GM21515 (cell line): Measurements from ENCODE around the gene CTDSPL.

Experiments
- ATAC-seq: cut with Tn5 transposase; IDR thresholded peaks from one replicate; pipeline ENCODE4 v1.9.1; 2021; ENCODE audit not compliant: unreplicated experiment

CTDSPL gene

DNA sequence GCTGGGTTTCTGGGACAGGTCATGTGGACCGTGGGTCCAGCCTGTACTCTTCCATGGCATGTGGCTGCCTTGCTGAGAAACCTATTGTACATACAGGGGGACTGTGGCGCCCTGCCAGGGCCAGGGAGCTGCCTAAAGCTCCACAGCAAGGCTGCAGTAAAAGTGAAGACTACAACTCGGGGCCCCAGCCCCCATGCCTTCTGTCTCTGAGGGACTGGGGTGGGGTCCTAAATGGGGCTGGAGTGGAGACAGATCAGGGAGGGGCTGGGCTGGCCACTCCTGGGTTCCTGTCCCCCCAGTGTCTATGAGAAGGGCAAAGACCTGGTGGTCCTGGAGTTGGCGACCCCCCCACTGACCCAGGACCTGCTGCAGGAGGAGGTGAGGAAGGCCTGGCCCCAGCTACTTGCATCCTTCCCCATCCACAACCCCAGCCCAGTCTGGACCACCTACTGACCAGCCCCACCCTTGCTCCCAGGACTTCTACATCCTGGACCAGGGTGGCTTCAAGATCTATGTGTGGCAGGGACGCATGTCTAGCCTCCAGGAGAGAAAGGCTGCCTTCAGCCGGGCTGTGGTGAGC is 136.2 kb downstream of the CTDSPL start:
- no peak for ATAC-seq

GRCh38 chr3:37999836-38000235 is 138.2 kb downstream of the CTDSPL start:
- no peak for ATAC-seq

DNA sequence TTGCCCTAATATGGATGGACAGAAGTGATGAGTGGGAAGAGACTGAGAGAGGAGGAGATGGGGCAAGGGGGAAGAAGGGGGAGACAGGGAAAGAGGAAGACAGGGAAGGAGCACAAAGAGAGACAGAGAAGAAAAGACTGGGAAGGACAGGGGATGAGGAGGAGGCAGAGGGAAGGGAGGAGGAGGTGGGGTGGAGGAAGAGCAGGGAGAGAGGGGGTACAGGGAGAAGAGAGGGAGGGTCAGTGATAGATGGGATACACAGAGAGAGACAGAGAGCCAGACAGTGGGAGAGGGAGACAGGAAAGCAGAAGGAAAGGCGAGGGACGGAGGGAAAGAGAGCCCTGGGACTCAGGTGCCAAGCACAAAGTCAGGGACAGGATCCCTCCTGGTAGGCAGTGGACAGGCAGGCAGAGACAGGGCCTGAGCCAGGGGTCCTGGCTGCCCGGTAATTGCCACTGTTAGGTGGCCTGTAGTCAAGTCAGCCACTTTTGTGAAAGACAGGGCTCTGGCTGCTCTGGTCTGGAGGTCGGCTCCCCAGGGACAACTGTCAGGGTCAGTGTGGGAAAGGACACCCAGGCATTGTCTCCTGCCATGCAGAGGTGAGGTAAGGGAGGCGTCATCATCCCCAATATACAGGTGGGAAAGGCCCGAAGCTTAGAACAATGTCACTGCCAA is 138.7 kb downstream of the CTDSPL start:
- ATAC-seq, result no peak

DNA sequence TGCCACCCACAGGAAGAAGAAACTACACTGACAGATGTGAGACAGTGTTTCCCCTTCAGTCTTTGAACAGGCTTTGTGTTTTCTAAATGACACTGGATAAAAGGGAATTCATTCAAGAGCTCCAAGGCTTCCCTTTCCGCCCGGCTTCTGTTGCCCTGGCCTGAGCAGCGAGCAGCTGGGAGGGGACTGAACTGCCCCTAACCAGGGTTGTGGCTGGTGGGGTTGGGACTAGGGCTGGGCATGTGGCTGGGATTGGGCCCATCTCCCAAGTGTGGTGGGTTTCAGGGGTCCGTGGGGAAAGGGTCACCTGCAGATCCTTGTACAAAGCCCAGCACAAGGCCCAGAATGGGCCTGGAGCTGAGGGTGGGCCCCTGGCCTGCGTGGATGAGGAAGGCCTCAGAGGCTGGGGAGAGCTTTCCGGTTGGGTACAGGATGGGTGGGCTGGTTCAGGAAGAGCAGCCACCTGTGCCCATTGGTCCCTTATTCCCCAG is 139.3 kb downstream of the CTDSPL start:
- no peak for ATAC-seq

GRCh38 chr3:38001456-38002081 is 139.9 kb downstream of the CTDSPL start:
- ATAC-seq, result no peak

DNA sequence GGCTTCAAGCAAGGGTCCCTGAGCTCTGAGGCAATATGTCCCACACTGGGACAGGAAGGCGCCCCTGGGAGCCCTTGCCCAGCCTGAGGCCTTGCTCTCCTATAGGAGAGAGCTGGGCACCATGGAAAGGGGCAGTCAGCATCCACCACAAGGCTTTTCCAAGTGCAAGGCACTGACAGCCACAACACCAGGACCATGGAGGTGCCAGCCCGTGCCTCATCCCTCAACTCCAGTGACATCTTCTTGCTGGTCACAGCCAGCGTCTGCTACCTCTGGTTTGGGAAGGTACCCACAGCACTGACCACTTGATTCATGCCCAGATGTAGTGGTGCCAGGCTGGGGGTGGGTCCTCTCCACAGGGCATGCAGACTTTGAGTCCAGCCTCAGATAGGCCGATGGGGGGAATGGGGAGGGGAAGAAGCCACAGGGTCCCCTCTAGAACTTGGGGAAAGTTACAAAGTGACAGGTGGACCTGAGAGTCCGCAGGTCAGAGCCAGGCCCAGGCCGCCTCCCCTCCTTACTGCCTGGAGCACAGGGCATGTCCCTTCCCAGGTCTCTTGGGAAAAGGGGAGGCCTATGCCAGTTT is 140.7 kb downstream of the CTDSPL start:
- no peak for ATAC-seq

- ATAC-seq, result no peak
Measured at GRCh38 chr3:38002940-38003339, 141.3 kb downstream of the CTDSPL start.

GRCh38 chr3:38003371-38003816 is 141.7 kb downstream of the CTDSPL start:
- peak; percentile 33 for ATAC-seq

GRCh38 chr3:38003817-38004414 is 142.2 kb downstream of the CTDSPL start:
- ATAC-seq, result no peak

DNA sequence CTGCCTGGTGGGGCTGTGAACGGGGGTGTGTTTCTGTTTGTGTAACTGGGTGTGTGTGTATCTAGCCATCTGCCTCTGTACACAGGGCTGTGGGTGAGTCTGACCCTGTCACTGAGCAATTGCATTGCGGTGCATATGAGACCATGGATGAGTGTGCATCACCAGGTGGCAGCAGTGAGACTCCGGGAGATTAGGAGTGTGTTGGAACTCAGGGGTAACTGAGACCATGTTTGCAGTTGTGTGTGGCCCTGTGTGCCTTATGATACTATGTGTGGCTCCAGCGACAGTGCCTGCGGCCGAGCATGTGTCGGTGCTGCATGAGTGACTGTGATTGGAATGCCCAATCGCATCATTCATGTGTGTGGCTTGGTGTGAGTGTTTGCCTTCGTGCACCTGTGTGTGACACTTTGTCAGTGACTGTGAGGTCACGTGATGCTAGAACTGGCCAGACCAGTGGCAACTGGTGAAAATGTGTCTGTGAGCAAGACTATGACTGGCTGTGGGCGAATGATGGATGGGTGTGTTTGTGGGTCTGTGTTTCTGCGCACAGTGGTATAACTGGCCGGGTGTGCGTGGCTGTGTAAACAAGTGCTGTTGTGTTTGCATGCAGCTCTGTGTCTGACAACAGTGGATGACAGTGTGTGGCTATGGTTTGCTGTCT is 142.9 kb downstream of the CTDSPL start:
- ATAC-seq, result peak; percentile 50

- no peak for ATAC-seq
Measured at GRCh38 chr3:38005076-38006020, 143.7 kb downstream of the CTDSPL start.

DNA sequence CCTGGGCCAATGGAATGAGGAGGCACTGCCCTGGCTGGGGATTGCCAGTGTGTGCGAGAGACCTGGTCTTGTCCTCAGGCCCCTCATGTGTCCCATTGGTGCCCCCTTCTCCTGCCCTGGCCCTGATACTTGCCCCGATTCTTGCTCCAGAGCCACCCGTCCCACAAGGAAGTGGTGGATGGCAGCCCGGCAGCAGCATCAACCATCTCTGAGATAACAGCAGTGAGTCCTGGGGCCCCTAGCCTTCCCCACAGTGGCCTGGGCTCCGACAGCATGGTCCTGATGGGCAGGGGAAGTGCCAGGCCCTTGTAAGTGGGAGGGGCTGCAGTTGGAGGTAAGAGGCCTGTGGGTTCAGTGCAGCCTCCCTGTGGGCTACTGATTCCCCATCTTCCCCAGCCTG is 144.4 kb downstream of the CTDSPL start:
- no peak for ATAC-seq

GRCh38 chr3:38006445-38006995 is 144.8 kb downstream of the CTDSPL start:
- no peak for ATAC-seq

DNA sequence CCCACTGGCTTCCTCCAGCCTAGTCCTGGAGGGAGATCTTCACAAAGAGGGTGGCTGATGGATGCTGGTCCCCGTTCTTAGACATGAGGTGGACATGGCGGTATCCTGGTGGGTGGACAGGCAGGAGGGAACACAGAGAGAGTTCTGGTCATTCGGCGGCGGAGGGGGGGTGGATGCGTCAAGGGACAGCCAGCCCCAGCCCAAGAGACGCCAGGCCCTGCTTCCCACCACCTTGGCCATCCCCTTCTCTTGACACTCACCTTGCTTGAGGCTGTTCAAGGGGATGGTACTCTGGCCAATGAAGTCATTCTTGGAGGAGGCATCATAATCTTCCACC is 146.0 kb downstream of the CTDSPL start:
- ATAC-seq, result no peak

GRCh38 chr3:38008191-38008701 is 146.6 kb downstream of the CTDSPL start:
- no peak for ATAC-seq

- no peak for ATAC-seq
Measured at GRCh38 chr3:38008971-38009580, 147.4 kb downstream of the CTDSPL start.

DNA sequence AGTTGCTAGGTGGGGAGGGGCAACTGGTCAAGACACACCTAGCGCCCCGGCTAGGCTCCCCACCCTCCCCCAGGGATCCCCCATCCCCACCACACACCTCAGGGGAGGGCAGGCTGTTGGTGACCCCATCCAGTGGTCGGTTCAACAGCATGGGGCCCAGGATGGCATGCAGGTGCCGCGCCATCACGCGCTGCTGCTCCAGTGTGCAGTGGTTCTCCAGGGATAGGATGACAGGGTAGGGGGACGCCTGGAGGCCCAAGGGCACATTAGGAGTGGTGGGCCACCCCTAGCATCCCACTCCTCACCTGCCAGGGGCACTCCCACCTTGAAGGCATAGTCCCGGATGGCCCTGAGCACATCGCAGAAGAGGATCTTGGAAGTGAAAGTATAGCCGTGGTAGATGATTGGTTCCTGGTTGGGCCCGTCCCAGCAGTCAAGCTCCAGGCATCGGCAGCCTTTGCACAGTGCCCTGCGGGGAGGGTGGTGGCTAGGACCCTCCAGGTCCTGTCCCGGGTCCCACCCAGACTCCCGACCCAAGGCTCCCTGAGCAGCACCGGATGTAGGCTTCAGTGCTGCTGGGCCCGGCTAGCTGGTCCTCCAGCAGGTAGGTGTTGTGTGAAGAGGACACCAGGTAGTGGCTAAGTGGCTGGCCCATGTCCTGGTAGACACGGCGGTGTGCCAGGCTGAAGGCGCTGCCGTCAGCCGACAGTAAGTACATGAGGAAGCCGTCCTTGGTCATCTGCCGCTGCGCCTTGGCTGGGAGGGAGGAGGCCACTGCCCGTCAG is 148.3 kb downstream of the CTDSPL start:
- ATAC-seq, result no peak

GRCh38 chr3:38011111-38011510 is 149.4 kb downstream of the CTDSPL start:
- no peak for ATAC-seq
